ENCODE data around the gene ASPN. TPM values are rescaled to one million over a fixed set of nuclear protein-coding genes. Genes with fewer than 3 reads are reported as not detected.

The ASPN gene
- total and polyA plus RNA-seq, 2 of the 13 experiments (the other 11 are each of a cell fraction or from before 2014, with no cell fraction given) = not detected

DNA sequence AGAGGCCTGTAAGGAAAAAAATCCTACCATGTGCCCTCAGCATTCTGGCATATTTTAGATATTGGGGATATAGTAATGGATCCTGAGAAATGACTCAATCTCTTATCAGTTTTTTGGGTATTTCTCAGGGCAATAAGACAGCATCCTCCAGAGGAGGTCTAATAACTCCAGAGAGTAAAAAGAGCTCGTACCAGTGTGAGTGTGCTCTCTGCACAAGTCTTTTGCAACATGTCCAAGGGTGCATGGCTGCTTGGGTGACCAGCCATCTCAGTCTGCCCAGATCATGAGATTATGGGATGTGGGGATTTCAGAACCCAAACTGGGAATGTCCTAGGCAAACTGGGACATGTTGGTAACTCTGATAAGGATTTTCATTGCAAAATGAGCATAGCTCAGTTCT lies 15.3 kb downstream of the ASPN start:
- Histone ChIP-seq H3K36me3 (replicated peaks in 1 of 2; ENCODE audit: control insufficient read depth in 1 of 2, insufficient read depth in 2 of 2, low read length in 2 of 2) (no peaks in the 10 kb centered on the region), H3K9ac (ENCODE audit: insufficient read depth, low read depth, low read length) (no peak overlapping the region), H4K20me1 (ENCODE audit: insufficient read depth, low read length) (no peaks in the 10 kb centered on the region), H3K27me3 (ENCODE audit: control insufficient read depth in 1 of 2, insufficient read depth in 2 of 2, low read length in 2 of 2) (no peaks in the 10 kb centered on the region), H2AFZ (ENCODE audit: low read length) (no peak overlapping the region), H3K4me3 (replicated peaks in 1 of 3; ENCODE audit: insufficient read depth in 1 of 3, low read depth in 2 of 3, low read length in 3 of 3) (no peak overlapping the region), H3K4me2 (ENCODE audit: low read depth, low read length) (no peak overlapping the region), H3K9me3 (ENCODE audit: low read length) (no peaks in the 10 kb centered on the region), H3K4me1 (ENCODE audit: insufficient read depth, low read length) (no peaks in the 10 kb centered on the region), H3K27ac (ENCODE audit: extremely low read length, insufficient read depth, low read length) (no peak overlapping the region), H3K79me2 (ENCODE audit: insufficient read depth, low read length) (no peaks in the 10 kb centered on the region)
- POLR2A ChIA-PET = no interaction called here
- DNase-seq (ENCODE audit: low spot score) (no peak), FAIRE-seq (no peak), ATAC-seq (no peak)
- in situ Hi-C loops (cut with HindIII; ENCODE audit: extremely low pct_ligation_motif_present, low pct_unique_long_range_greater_than_20kb) (no loop called here), intact Hi-C loops (cut with micrococcal nuclease; ENCODE audit: unreplicated experiment) (no loop called here)
- 82% methylated on average over 1 of the region's 1 CpG for WGBS (ENCODE audit: low lambda C conversion rate)
- BruUV-seq (replicated peaks) = no TSS peak
- no peak for TF ChIP-seq ZBTB42 (CRISPR knock-in tag; IDR thresholded peaks at IDR 0.05)
- TF ChIP-seq ZNF674 (CRISPR knock-in tag; IDR thresholded peaks at IDR 0.05; ENCODE audit: low read depth) = no peak
- no peak for TF ChIP-seq POLR2AphosphoS5 (IDR thresholded peaks at IDR 0.05; ENCODE audit: low read depth, low read length)
- TF ChIP-seq, protein P1, sequence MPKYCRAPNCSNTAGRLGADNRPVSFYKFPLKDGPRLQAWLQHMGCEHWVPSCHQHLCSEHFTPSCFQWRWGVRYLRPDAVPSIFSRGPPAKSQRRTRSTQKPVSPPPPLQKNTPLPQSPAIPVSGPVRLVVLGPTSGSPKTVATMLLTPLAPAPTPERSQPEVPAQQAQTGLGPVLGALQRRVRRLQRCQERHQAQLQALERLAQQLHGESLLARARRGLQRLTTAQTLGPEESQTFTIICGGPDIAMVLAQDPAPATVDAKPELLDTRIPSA (CRISPR knock-in tag; IDR thresholded peaks at IDR 0.05; ENCODE audit: borderline replicate concordance) = no peak
- no peak for TF ChIP-seq ZNF367 (CRISPR knock-in tag; IDR thresholded peaks at IDR 0.05; ENCODE audit: borderline replicate concordance)
- TF ChIP-seq ZNF207 (IDR thresholded peaks at IDR 0.05; ENCODE audit: borderline replicate concordance) = no peak
- no peak for TF ChIP-seq HMGA1 (CRISPR knock-in tag; conservative IDR thresholded peaks at IDR 0.05)
- TF ChIP-seq, protein P2, sequence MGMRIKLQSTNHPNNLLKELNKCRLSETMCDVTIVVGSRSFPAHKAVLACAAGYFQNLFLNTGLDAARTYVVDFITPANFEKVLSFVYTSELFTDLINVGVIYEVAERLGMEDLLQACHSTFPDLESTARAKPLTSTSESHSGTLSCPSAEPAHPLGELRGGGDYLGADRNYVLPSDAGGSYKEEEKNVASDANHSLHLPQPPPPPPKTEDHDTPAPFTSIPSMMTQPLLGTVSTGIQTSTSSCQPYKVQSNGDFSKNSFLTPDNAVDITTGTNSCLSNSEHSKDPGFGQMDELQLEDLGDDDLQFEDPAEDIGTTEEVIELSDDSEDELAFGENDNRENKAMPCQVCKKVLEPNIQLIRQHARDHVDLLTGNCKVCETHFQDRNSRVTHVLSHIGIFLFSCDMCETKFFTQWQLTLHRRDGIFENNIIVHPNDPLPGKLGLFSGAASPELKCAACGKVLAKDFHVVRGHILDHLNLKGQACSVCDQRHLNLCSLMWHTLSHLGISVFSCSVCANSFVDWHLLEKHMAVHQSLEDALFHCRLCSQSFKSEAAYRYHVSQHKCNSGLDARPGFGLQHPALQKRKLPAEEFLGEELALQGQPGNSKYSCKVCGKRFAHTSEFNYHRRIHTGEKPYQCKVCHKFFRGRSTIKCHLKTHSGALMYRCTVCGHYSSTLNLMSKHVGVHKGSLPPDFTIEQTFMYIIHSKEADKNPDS (CRISPR knock-in tag; IDR thresholded peaks at IDR 0.05) = no peak
- TF ChIP-seq, protein P3, sequence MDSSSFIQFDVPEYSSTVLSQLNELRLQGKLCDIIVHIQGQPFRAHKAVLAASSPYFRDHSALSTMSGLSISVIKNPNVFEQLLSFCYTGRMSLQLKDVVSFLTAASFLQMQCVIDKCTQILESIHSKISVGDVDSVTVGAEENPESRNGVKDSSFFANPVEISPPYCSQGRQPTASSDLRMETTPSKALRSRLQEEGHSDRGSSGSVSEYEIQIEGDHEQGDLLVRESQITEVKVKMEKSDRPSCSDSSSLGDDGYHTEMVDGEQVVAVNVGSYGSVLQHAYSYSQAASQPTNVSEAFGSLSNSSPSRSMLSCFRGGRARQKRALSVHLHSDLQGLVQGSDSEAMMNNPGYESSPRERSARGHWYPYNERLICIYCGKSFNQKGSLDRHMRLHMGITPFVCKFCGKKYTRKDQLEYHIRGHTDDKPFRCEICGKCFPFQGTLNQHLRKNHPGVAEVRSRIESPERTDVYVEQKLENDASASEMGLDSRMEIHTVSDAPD (CRISPR knock-in tag; IDR thresholded peaks at IDR 0.05) = no peak
- no peak for TF ChIP-seq ASH2L (IDR thresholded peaks at IDR 0.05; ENCODE audit: insufficient read length, low read depth, low read length)
- no peak for TF ChIP-seq ZNF652 (CRISPR knock-in tag; IDR thresholded peaks at IDR 0.05; ENCODE audit: borderline replicate concordance, low read depth)
- no peak for TF ChIP-seq ZNF333 (CRISPR knock-in tag; IDR thresholded peaks at IDR 0.05; ENCODE audit: borderline replicate concordance)
- no peak for TF ChIP-seq ZNF354B (CRISPR knock-in tag; IDR thresholded peaks at IDR 0.05)
- no peak for TF ChIP-seq ZNF335 (CRISPR knock-in tag; IDR thresholded peaks at IDR 0.05)
- CTCF ChIA-PET (ENCODE audit: low intra/inter-chr PET ratio, low total read pairs) = no interaction called here

Data from HepG2 (cell line).